ENCODE measurements around the gene FCRL1. TPM values are rescaled to one million over a fixed set of nuclear protein-coding genes. Genes with fewer than 3 reads are reported as not detected.

The FCRL1 gene
- not detected in 2 replicates for total RNA-seq (2014; rRNA removed; shearing (Covaris generic))

GRCh38 chr1:157819896-157820295, at the start of gene FCRL1:
TSS of gene FCRL1 (minus strand) at chr1:157820120. CDS start at chr1:157820037, 83 bp downstream.
- no peak for DNase-seq
- no peaks in the 10 kb centered on the region for H3K36me3 ChIP-seq
- H3K27me3 ChIP-seq = no peaks in the 10 kb centered on the region
- no peaks in the 10 kb centered on the region for H3K9me3 ChIP-seq (replicated peaks)
- no peak within 1 kb of the TSS for H3K4me3 ChIP-seq
- H3K4me1 ChIP-seq = no peaks in the 10 kb centered on the region
- H3K27ac ChIP-seq = no peak within 1 kb of the TSS

- H3K27me3 ChIP-seq = no peaks in the 10 kb centered on the region; the same call in 1 of the 2 replicates
- no peak for DNase-seq
- H3K27ac ChIP-seq = no peak overlapping the region
- no peaks in the 10 kb centered on the region for H3K9me3 ChIP-seq (replicated peaks)
- H3K36me3 ChIP-seq = no peaks in the 10 kb centered on the region
- H3K4me1 ChIP-seq = no peaks in the 10 kb centered on the region
- H3K4me3 ChIP-seq = no peak overlapping the region
These were observed 48.7 kb upstream of the FCRL1 start for GRCh38 chr1:157868654-157869053.

GRCh38 chr1:157862114-157863070, 42.5 kb upstream of the FCRL1 start:
- DNase-seq = no peak
- Histone ChIP-seq H3K27ac (no peak overlapping the region), H3K4me3 (no peak overlapping the region), H3K4me1 (no peaks in the 10 kb centered on the region), H3K9me3 (replicated peaks) (no peaks in the 10 kb centered on the region), H3K27me3 (no peaks in the 10 kb centered on the region; the same call in 1 of the 2 replicates), H3K36me3 (no peaks in the 10 kb centered on the region)

- H3K27me3 ChIP-seq = no peaks in the 10 kb centered on the region
- no peak overlapping the region for H3K4me3 ChIP-seq
- no peaks in the 10 kb centered on the region for H3K36me3 ChIP-seq
These were observed 36.6 kb upstream of the FCRL1 start for GRCh38 chr1:157856538-157856937.

GRCh38 chr1:157852476-157852875, 32.6 kb upstream of the FCRL1 start:
- H3K9me3 ChIP-seq (replicated peaks) = no peaks in the 10 kb centered on the region
- no peak overlapping the region for H3K4me3 ChIP-seq
- H3K27ac ChIP-seq = no peak overlapping the region
- no peaks in the 10 kb centered on the region for H3K4me1 ChIP-seq
- H3K36me3 ChIP-seq = no peaks in the 10 kb centered on the region
- no peak for DNase-seq
- H3K27me3 ChIP-seq = no peaks in the 10 kb centered on the region

More at GRCh38 chr1:157856538-157856937, 36.6 kb upstream of the FCRL1 start:
- no peak for DNase-seq
- no peak overlapping the region for H3K27ac ChIP-seq
- no peaks in the 10 kb centered on the region for H3K4me1 ChIP-seq
- H3K9me3 ChIP-seq (replicated peaks) = no peaks in the 10 kb centered on the region

- DNase-seq = no peak
- Histone ChIP-seq H3K4me3 (no peak overlapping the region), H3K36me3 (no peaks in the 10 kb centered on the region), H3K27me3 (no peaks in the 10 kb centered on the region), H3K4me1 (no peaks in the 10 kb centered on the region), H3K27ac (no peak overlapping the region), H3K9me3 (replicated peaks) (no peaks in the 10 kb centered on the region)
These were observed 29.4 kb upstream of the FCRL1 start for GRCh38 chr1:157849229-157849875.

- no peak for DNase-seq
- Histone ChIP-seq H3K4me3 (no peak overlapping the region), H3K4me1 (no peaks in the 10 kb centered on the region), H3K27me3 (no peaks in the 10 kb centered on the region), H3K9me3 (replicated peaks) (no peaks in the 10 kb centered on the region), H3K36me3 (no peaks in the 10 kb centered on the region), H3K27ac (no peak overlapping the region)
These were observed 24.3 kb upstream of the FCRL1 start for GRCh38 chr1:157844089-157844830.

- H3K9me3 ChIP-seq (replicated peaks) = no peaks in the 10 kb centered on the region
- no peak for DNase-seq
- H3K27ac ChIP-seq = no peak overlapping the region
- no peaks in the 10 kb centered on the region for H3K36me3 ChIP-seq
- no peak overlapping the region for H3K4me3 ChIP-seq
- H3K27me3 ChIP-seq = no peaks in the 10 kb centered on the region
- H3K4me1 ChIP-seq = no peaks in the 10 kb centered on the region
These were observed 23.0 kb upstream of the FCRL1 start for GRCh38 chr1:157842939-157843338.

GRCh38 chr1:157841708-157842107, 21.8 kb upstream of the FCRL1 start, which contains the start of gene CD5L:
TSS of gene CD5L (minus strand) at chr1:157841808. CDS start at chr1:157841701, 107 bp downstream.
- no peaks in the 10 kb centered on the region for H3K27me3 ChIP-seq
- no peaks in the 10 kb centered on the region for H3K9me3 ChIP-seq (replicated peaks)
- H3K36me3 ChIP-seq = no peaks in the 10 kb centered on the region
- no peak within 1 kb of the TSS for H3K27ac ChIP-seq
- DNase-seq = no peak
- no peaks in the 10 kb centered on the region for H3K4me1 ChIP-seq
- no peak within 1 kb of the TSS for H3K4me3 ChIP-seq

GRCh38 chr1:157838966-157839365, 19.0 kb upstream of the FCRL1 start:
- Histone ChIP-seq H3K27me3 (no peaks in the 10 kb centered on the region), H3K36me3 (no peaks in the 10 kb centered on the region), H3K4me3 (no peak overlapping the region), H3K27ac (no peak overlapping the region), H3K4me1 (no peaks in the 10 kb centered on the region), H3K9me3 (replicated peaks) (no peaks in the 10 kb centered on the region)
- no peak for DNase-seq

- no peaks in the 10 kb centered on the region for H3K27me3 ChIP-seq
- no peaks in the 10 kb centered on the region for H3K9me3 ChIP-seq (replicated peaks)
- H3K36me3 ChIP-seq = no peaks in the 10 kb centered on the region
- no peak for DNase-seq
- no peaks in the 10 kb centered on the region for H3K4me1 ChIP-seq
- no peak overlapping the region for H3K27ac ChIP-seq
- H3K4me3 ChIP-seq = no peak overlapping the region
These were observed 14.5 kb upstream of the FCRL1 start for GRCh38 chr1:157834430-157834829.

GRCh38 chr1:157833145-157833544, 13.2 kb upstream of the FCRL1 start:
- no peaks in the 10 kb centered on the region for H3K4me1 ChIP-seq

GRCh38 chr1:157831968-157832626, 12.2 kb upstream of the FCRL1 start:
- no peaks in the 10 kb centered on the region for H3K9me3 ChIP-seq (replicated peaks)
- H3K27me3 ChIP-seq = no peaks in the 10 kb centered on the region
- no peak for DNase-seq
- H3K27ac ChIP-seq = no peak overlapping the region
- no peaks in the 10 kb centered on the region for H3K4me1 ChIP-seq
- H3K36me3 ChIP-seq = no peaks in the 10 kb centered on the region
- no peak overlapping the region for H3K4me3 ChIP-seq

More at GRCh38 chr1:157833145-157833544, 13.2 kb upstream of the FCRL1 start:
- Histone ChIP-seq H3K4me3 (no peak overlapping the region), H3K27me3 (no peaks in the 10 kb centered on the region), H3K36me3 (no peaks in the 10 kb centered on the region), H3K9me3 (replicated peaks) (no peaks in the 10 kb centered on the region), H3K27ac (no peak overlapping the region)
- DNase-seq = peak; percentile 21 to 45

GRCh38 chr1:157830887-157831286, 11.0 kb upstream of the FCRL1 start:
- H3K36me3 ChIP-seq = no peaks in the 10 kb centered on the region
- H3K9me3 ChIP-seq (replicated peaks) = no peaks in the 10 kb centered on the region
- H3K27me3 ChIP-seq = no peaks in the 10 kb centered on the region
- DNase-seq = no peak
- no peak overlapping the region for H3K4me3 ChIP-seq
- no peaks in the 10 kb centered on the region for H3K4me1 ChIP-seq
- H3K27ac ChIP-seq = no peak overlapping the region

Data from SJCRH30 (cell line).